ENCODE data around the gene HOXB8.

HOXB8 gene

DNA sequence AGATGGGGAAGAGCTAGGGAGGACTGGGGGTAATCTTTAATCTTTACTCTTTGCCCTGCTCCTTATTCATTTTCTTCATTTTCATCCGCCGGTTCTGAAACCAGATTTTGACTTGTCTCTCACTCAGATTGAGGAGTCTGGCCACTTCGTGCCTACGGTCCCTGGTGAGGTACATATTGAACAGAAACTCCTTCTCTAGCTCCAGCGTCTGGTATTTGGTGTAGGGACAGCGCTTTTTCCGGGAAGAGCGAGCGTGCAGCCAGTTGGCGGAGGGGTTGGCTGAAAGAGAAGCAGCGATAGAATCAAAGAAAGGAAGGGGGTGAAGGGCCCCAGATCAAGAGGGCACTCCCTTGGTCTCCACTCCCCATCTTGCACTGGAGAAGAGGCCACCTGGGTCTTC lies 7.8 kb upstream of the HOXB8 start:
- no peak for TF ChIP-seq ZNF274 (IDR thresholded peaks at IDR 0.05; ENCODE audit: low read depth, low read length)
- no peak overlapping the region for H3K4me3 ChIP-seq (ENCODE audit: low read length)

GRCh38 chr17:48621410-48622392 lies 6.6 kb upstream of the HOXB8 start:
- TF ChIP-seq ZNF274 (IDR thresholded peaks at IDR 0.05; ENCODE audit: low read depth, low read length) = no peak

DNA sequence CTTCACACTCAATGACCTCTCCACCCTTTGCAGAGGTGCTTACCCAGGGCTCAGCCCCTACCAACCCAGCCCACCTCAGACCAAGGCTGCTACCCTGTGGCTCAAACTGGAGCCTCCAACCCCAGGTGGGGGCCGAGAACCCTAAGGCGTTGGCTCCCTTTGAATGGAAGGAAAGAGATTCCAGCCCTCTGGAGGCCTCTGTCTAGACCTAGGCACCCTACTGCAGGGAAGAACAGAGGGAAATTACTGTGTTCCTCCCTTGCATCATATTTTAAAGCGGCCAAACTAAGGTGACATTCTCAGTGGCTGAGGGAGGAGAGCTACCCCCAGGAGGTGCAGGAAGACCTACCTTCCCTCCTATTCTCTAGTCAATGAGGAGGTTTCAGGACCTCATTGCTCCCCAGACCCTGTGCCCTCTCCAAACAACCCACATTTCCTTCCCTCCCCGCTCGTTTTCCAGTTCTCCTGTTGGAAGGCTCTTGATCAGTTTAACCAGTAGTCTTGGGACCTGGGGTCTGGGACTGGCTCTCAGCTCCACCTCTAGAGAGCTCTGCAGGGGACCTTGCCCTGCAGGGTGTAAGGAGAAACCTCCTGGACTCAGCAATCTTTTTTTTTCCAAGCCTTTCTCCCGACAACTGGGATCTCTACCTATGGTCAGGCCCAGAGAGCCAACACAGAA lies 5.5 kb upstream of the HOXB8 start:
- no peak for TF ChIP-seq ZNF274 (IDR thresholded peaks at IDR 0.05; ENCODE audit: low read depth, low read length)
- no peak overlapping the region for H3K4me3 ChIP-seq (ENCODE audit: low read length)

More at GRCh38 chr17:48621410-48622392, 6.6 kb upstream of the HOXB8 start:
- H3K4me3 ChIP-seq (ENCODE audit: low read length) = no peak overlapping the region

DNA sequence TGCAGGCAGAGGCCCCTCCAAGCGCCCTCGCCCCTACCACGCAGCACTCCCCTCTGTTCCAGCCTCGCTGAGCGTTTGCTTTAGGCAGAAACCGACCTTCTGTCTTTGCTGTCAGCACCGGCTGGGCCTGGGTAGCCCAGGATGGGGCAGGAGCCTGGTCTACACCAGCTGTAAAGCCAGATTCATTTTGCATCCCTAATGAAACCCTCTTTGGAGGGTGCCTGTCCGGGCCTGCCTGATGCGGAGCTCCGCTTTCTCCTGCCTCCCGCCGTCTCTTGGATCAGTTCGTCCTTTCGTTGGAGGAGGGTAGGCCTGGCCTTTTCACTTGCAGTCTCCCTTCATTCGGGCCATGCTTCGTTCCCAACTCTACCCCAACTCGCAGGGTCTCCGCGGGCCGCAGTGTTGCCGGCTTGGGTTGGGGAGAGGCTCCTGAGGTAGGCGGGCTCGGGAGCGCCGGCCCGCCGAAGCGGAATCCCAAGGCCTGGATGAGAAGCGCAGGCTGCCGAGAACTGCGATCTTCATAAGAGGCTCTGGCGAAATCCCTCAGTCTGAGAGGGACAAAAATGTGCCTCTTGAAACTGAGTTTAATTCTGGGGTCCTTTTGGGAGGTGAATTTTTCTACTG lies 4.8 kb upstream of the HOXB8 start:
- no peak for TF ChIP-seq ZNF274 (IDR thresholded peaks at IDR 0.05; ENCODE audit: low read depth, low read length)
- H3K4me3 ChIP-seq (ENCODE audit: low read length) = no peak overlapping the region

DNA sequence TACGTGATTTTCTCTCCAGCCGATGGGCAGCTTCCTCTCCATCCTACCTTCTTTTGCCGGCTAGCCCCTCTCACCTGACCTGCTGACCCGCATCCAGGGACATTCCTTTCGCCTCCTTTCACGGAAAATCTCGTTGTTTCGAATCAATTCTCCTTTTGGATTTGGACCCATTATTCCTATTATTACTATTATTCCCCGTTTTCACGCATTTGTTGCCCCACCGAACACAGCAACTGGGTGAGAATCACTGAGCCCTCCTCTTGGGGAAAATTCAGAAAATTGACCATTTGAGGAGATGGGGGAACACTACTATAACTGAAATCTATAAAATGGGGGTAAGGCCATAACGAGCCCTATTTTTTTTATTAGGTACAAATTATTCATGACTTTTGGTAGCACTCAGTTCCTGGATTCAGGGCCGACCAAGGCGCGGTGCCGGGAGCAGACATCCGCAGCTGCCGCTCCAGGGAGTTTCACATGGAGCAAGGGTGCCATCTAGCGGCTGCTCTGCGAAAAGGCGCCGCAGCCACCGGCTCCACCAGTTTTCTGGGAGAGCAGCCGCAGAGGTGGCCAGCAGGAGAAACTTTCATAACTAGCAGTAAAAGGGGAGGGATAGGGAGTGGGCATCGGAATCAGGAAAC lies 3.3 kb upstream of the HOXB8 start:
- TF ChIP-seq ZNF274 (IDR thresholded peaks at IDR 0.05; ENCODE audit: low read depth, low read length) = no peak
- H3K4me3 ChIP-seq (ENCODE audit: low read length) = no peak overlapping the region

- no peak overlapping the region for H3K4me3 ChIP-seq (ENCODE audit: low read length)
- TF ChIP-seq ZNF274 (IDR thresholded peaks at IDR 0.05; ENCODE audit: low read depth, low read length) = no peak
These were observed 2.6 kb upstream of the HOXB8 start for GRCh38 chr17:48617471-48618255.

DNA sequence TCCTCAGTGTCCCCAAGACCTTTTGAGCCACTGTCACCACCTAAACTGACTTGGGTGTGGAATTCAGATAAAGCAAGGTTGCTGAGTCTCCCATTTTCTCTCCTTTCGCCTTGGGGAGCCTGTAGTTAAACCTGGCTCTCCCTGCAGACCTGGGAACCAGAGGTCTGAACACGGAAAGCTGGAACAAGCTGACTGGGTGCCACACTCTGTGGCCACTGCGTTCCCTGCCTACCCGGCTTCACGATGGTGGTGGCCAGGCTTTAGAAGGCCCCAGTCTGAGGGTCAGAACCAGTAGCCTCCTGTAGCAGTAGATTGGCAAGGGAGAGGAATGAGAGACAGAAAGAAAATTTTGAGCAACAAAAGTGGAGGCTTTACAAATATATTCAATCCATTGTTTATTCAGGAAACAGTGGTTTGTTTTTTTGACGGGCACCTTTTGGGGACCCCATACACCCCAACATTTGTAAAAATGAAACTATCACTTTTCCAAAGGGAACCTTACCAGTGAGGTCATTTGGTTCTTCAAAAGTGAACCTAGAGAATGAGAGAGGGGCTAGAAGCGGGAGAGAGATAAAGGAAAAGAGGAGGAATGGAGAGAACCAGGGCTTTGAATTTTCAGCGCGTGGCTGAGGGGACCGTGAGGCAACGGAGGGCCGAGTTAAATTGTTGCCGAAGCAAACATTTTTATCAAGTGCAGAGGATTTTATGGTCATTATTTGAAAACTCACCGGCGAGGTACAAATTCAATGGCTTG lies 1.8 kb upstream of the HOXB8 start:
- H3K4me3 ChIP-seq (ENCODE audit: low read length) = no peak overlapping the region
- TF ChIP-seq ZNF274 (IDR thresholded peaks at IDR 0.05; ENCODE audit: low read depth, low read length) = no peak

- TF ChIP-seq ZNF274 (IDR thresholded peaks at IDR 0.05; ENCODE audit: low read depth, low read length) = no peak
- no peak overlapping the region for H3K4me3 ChIP-seq (ENCODE audit: low read length)
These were observed 1.0 kb upstream of the HOXB8 start for GRCh38 chr17:48615963-48616716.

DNA sequence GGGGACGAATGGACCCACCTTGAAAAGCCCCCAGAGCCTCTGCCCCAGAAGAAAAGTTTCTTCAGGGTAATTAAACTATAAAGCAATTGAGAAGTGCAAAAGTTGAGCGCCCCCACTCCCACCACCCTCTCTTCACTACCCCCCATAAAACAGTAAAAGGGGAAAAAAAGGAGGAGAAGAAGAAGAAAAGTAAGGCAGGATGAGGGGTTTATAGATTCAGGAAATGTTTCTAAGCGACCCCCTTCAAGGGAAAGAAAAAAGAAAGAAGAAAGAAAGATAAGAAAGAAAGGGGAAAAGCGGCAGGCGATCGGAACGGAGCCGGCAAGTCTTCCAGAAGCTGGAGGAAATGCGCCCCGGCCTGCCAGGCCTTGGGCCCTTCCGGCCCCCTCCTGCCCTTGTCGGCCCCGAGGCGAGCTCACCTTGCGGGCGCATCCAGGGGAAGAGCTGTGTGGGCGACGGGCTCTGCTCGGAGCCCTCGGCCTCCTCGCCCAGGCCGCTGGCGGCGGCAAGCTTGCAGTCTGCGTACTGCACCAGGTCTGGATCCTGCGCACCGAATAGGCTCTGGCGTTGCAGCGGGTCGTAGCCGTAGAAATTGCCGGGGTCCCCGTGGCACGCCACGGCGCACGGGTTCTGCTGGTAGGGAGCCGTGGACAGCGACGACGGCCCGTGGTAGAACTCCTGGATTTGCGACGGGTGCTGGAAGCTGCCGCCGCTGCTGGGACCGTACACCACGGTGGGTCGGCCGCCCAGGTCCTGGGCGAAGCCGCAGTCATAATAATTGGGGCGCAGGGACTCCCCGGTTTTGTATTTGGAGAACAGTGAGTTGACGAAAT lies 1.0 kb downstream of the HOXB8 start:
- no peak for TF ChIP-seq ZNF274 (IDR thresholded peaks at IDR 0.05; ENCODE audit: low read depth, low read length)
- H3K4me3 ChIP-seq (ENCODE audit: low read length) = no peak overlapping the region; the same call in 1 of the 2 replicates

- no peak for TF ChIP-seq ZNF274 (IDR thresholded peaks at IDR 0.05; ENCODE audit: low read depth, low read length)
- H3K4me3 ChIP-seq (ENCODE audit: low read length) = peak overlapping the region; percentile 28; the same call in 1 of the 2 replicates
These were observed 2.0 kb downstream of the HOXB8 start for GRCh38 chr17:48612854-48613691.

All from GM08714 (cell line).